Liver (tissue), 3 donors: ENCODE results near the gene PRKN.

ENCODE experiments used
- FOXA1 ChIP-seq: IDR thresholded peaks from 2 replicates; pipeline ENCODE4 v1.6.1; 2016; ENCODE audit warnings: antibody characterized with exemption
- JUND ChIP-seq, 2 donors: IDR thresholded peaks; 2 replicates each; pipeline ENCODE4 v1.6.1; 2016; ENCODE audit warnings: antibody characterized with exemption in 2 of 2
- REST ChIP-seq: IDR thresholded peaks from 2 replicates; pipeline ENCODE4 v1.6.1; 2016; ENCODE audit warnings: antibody characterized with exemption, mild to moderate bottlenecking
- RXRA ChIP-seq, 2 donors: IDR thresholded peaks; 2 replicates each; pipeline ENCODE4 v1.6.1; 2017 to 2018; ENCODE audit warnings: antibody characterized with exemption in 2 of 2, mild to moderate bottlenecking in 1 of 2
- YY1 ChIP-seq: IDR thresholded peaks from 2 replicates; pipeline ENCODE4 v1.6.1; 2016; ENCODE audit warnings: antibody characterized with exemption, mild to moderate bottlenecking
- TF ChIP-seq, protein P1 (sequence below): fragments of 150-350 bp; IDR thresholded peaks from 2 replicates; pipeline ENCODE4 v1.5.1; 2017; ENCODE audit warnings: improper control_type of control experiment, low read depth, low read length; ENCODE audit not compliant: missing input control
- donor health status: healthy.
- donor health status: healthy.

- TF ChIP-seq, protein P1, sequence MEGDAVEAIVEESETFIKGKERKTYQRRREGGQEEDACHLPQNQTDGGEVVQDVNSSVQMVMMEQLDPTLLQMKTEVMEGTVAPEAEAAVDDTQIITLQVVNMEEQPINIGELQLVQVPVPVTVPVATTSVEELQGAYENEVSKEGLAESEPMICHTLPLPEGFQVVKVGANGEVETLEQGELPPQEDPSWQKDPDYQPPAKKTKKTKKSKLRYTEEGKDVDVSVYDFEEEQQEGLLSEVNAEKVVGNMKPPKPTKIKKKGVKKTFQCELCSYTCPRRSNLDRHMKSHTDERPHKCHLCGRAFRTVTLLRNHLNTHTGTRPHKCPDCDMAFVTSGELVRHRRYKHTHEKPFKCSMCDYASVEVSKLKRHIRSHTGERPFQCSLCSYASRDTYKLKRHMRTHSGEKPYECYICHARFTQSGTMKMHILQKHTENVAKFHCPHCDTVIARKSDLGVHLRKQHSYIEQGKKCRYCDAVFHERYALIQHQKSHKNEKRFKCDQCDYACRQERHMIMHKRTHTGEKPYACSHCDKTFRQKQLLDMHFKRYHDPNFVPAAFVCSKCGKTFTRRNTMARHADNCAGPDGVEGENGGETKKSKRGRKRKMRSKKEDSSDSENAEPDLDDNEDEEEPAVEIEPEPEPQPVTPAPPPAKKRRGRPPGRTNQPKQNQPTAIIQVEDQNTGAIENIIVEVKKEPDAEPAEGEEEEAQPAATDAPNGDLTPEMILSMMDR, result no peak
- TF ChIP-seq JUND (IDR thresholded peaks at IDR 0.05) (no peak), YY1 (no peak), RXRA (IDR thresholded peaks at IDR 0.05) (no peak), FOXA1 (no peak), REST (no peak)
These were observed 37.4 kb downstream of the PRKN start for GRCh38 chr6:162690158-162690557.
